Measurements from ENCODE around the gene JAZF1. TPM values are rescaled to one million over a fixed set of nuclear protein-coding genes. Genes with fewer than 3 reads are reported as not detected.
"Not testable (repeated sequence)": the region's sequence is repeated elsewhere in the genome, so short reads cannot be mapped to it uniquely, and the experiment has no call there.

JAZF1 gene
- total RNA-seq, 4 donors from 2014 or later: 27.8 to 36.5 (median 30.5) TPM

GRCh38 chr7:27888736-27889135 lies 291.9 kb downstream of the JAZF1 start:
- Histone ChIP-seq H3K9me3 (no peaks in the 10 kb centered on the region), H3K36me3 (peaks cover 0 to 9% of the 10 kb centered on the region in 2 donors), H3K27ac (no peak overlapping the region), H3K4me1 (peaks cover 0 to 7% (median 0%) of the 10 kb centered on the region in 3 donors), H3K4me3 (no peak overlapping the region), H3K27me3 (no peaks in the 10 kb centered on the region)
- WGBS, 2 donors (ENCODE audit: low coverage in 1 of 2): 87 to 96% methylated on average over 4 to 5 of the region's 5 CpGs
- TF ChIP-seq CTCF (IDR thresholded peaks at IDR 0.05) (no peak), POLR2A (IDR thresholded peaks at IDR 0.05) (no peak), POLR2AphosphoS5 (IDR thresholded peaks at IDR 0.05) (no peak), EP300 (IDR thresholded peaks at IDR 0.05) (no peak)
- ATAC-seq: no peak

GRCh38 chr7:27886710-27887109 lies 293.9 kb downstream of the JAZF1 start:
- not testable (repeated sequence) for H3K9me3 ChIP-seq, H3K27me3 ChIP-seq, H3K27ac ChIP-seq, H3K4me3 ChIP-seq, H3K4me1 ChIP-seq, H3K36me3 ChIP-seq, ATAC-seq
- WGBS, 2 donors (ENCODE audit: low coverage in 1 of 2): 93 to 100% methylated on average over 3 of the region's 3 CpGs

GRCh38 chr7:27885652-27886051 lies 294.9 kb downstream of the JAZF1 start:
- WGBS, 2 donors (ENCODE audit: low coverage in 1 of 2): 78 to 100% methylated on average over 1 to 2 of the region's 2 CpGs
- no peak overlapping the region for H3K27ac ChIP-seq
- no peak for ATAC-seq

GRCh38 chr7:27883696-27884095 lies 296.9 kb downstream of the JAZF1 start:
- 70 to 72% methylated on average over 4 of the region's 4 CpGs for WGBS, 2 donors (ENCODE audit: low coverage in 1 of 2)
- TF ChIP-seq CTCF (IDR thresholded peaks at IDR 0.05) (no peak), POLR2AphosphoS5 (IDR thresholded peaks at IDR 0.05) (no peak), EP300 (IDR thresholded peaks at IDR 0.05) (no peak), POLR2A (IDR thresholded peaks at IDR 0.05) (no peak)

More at GRCh38 chr7:27885652-27886051, 294.9 kb downstream of the JAZF1 start:
- Histone ChIP-seq H3K36me3 (no peaks in the 10 kb centered on the region), H3K4me3 (no peak overlapping the region), H3K27me3 (no peaks in the 10 kb centered on the region), H3K4me1 (peaks cover 0 to 7% (median 0%) of the 10 kb centered on the region in 3 donors), H3K9me3 (no peaks in the 10 kb centered on the region)
- TF ChIP-seq POLR2AphosphoS5 (IDR thresholded peaks at IDR 0.05) (no peak), POLR2A (IDR thresholded peaks at IDR 0.05) (no peak), EP300 (IDR thresholded peaks at IDR 0.05) (no peak), CTCF (IDR thresholded peaks at IDR 0.05) (no peak)

GRCh38 chr7:27876756-27877155 lies 303.8 kb downstream of the JAZF1 start:
- 77 to 90% methylated on average over 2 to 8 of the region's 8 CpGs for WGBS, 2 donors (ENCODE audit: low coverage in 1 of 2)
- H3K4me3 ChIP-seq: no peak overlapping the region
- ATAC-seq: no peak
- peaks cover 0 to 29% (median 14%) of the 10 kb centered on the region in 3 donors for H3K4me1 ChIP-seq
- TF ChIP-seq EP300 (IDR thresholded peaks at IDR 0.05) (no peak), POLR2A (IDR thresholded peaks at IDR 0.05) (no peak), POLR2AphosphoS5 (IDR thresholded peaks at IDR 0.05) (no peak), CTCF (IDR thresholded peaks at IDR 0.05) (no peak)
- no peak overlapping the region for H3K27ac ChIP-seq
- no peaks in the 10 kb centered on the region for H3K36me3 ChIP-seq
- no peaks in the 10 kb centered on the region for H3K27me3 ChIP-seq
- H3K9me3 ChIP-seq: no peaks in the 10 kb centered on the region

More at GRCh38 chr7:27883696-27884095, 296.9 kb downstream of the JAZF1 start:
- peaks cover 0 to 7% (median 0%) of the 10 kb centered on the region in 3 donors for H3K4me1 ChIP-seq
- no peak overlapping the region for H3K27ac ChIP-seq
- ATAC-seq: no peak
- no peak overlapping the region for H3K4me3 ChIP-seq
- no peaks in the 10 kb centered on the region for H3K36me3 ChIP-seq
- no peaks in the 10 kb centered on the region for H3K27me3 ChIP-seq
- no peaks in the 10 kb centered on the region for H3K9me3 ChIP-seq

Measured in gastroesophageal sphincter (tissue), 4 donors.